GM21576 (cell line): ENCODE results near the gene LRGUK.
A peak's percentile ranks its signal among the peaks of the same experiment; 100 is the strongest.
"Not testable (repeated sequence)": the region's sequence is repeated elsewhere in the genome, so short reads cannot be mapped to it uniquely, and the experiment has no call there.

Experiments used
- ATAC-seq: cut with Tn5 transposase; IDR thresholded peaks from one replicate; pipeline ENCODE4 v1.9.1; 2021; ENCODE audit warnings: mild to moderate bottlenecking, moderate library complexity; ENCODE audit not compliant: unreplicated experiment

The LRGUK gene, protein sequence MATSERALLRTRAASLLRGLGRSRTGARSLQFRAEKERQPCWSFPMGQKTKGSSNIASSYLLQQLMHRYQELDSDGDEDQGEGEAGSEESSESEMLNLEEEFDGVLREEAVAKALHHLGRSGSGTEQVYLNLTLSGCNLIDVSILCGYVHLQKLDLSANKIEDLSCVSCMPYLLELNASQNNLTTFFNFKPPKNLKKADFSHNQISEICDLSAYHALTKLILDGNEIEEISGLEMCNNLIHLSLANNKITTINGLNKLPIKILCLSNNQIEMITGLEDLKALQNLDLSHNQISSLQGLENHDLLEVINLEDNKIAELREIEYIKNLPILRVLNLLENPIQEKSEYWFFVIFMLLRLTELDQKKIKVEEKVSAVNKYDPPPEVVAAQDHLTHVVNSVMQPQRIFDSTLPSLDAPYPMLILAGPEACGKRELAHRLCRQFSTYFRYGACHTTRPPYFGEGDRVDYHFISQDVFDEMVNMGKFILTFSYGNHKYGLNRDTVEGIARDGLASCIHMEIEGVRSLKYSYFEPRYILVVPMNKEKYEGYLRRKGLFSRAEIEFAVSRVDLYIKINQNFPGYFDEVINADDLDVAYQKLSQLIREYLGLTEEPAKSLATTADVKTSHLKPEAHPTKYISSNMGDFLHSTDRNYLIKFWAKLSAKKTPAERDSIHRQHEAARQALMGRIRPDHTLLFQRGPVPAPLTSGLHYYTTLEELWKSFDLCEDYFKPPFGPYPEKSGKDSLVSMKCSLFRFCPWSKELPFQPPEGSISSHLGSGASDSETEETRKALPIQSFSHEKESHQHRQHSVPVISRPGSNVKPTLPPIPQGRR

DNA sequence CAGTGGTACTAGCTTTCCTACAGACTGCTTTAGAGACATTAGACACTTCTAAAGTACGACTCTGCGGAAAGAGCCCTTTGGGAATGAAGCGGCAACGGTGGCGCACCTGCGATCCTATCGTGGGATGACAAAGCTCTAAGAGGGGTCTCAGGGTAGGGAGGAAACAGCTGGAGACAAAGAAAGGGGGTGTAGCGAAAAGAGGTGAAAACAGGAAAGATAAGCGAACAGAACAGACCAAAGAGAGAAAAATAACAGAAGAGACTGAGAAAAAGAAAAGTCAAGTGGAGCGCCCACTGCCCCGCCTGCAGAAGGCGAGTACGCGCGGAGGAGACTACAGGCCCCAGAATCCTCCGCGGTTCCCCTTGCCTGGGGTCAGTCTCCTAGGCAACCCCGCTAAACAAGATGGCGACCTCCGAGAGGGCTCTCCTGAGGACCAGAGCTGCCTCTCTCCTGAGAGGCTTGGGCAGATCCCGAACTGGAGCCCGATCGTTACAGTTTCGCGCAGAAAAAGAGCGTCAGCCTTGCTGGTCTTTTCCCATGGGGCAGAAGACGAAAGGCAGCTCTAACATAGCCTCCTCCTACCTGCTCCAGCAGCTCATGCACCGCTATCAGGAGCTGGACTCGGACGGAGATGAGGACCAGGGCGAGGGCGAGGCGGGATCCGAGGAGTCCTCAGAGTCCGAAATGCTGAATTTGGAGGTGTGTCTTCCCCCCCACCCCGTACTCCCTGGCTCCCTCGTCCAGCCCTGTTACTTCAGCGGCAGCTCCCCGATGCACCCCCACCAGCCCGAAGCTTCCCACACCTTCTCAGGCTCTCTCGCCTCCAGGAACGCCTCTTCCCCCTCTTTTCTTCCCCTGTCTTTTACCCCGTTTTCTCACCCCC lies at the start of gene LRGUK:
Gene LRGUK (plus strand): TSS at position 375 of the 883 bp plus-strand sequence. CDS start 28 bp downstream, at position 403.
- peak; percentile 100 for ATAC-seq

DNA sequence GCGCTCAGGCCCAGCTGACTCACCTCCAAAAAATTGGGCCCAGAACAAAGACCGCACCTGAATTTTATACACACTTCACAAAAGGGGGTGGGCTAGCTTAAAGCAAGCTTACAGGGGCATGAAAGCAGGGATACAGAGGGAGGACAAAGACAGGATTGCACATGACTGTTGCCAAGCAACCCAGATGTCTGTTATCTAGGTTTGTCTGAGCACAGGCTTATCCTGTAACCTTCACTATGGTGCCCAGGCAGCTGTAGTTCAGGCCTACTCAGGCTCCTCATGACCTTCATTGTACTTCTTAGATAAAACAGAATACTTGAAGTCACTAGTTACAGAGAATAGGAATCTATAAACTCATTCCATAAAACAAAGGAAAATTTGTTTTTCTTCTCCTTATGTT lies 49.6 kb upstream of the LRGUK start:
- not testable (repeated sequence) for ATAC-seq

- no peak for ATAC-seq
Observed at GRCh38 chr7:134078991-134079390, 48.1 kb upstream of the LRGUK start.

DNA sequence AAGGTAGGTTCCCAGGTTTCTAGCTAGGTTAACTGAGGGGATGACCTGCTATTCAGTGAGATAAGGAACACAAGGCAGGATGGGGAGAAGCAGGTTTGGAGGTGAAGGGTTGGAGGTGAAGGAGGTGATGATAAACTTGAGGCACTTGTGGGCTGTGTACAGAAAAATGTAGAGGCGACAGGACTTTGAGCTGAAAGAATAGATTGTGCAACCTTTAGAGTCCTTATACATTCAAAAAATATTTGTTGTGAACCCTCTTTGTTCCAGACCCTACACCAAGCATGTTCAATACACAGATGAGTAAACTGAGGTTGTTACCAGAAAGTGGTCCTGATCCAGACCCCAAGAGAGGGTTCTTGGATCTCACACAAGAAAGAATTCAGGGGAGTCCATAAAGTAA lies 45.4 kb upstream of the LRGUK start:
- no peak for ATAC-seq

DNA sequence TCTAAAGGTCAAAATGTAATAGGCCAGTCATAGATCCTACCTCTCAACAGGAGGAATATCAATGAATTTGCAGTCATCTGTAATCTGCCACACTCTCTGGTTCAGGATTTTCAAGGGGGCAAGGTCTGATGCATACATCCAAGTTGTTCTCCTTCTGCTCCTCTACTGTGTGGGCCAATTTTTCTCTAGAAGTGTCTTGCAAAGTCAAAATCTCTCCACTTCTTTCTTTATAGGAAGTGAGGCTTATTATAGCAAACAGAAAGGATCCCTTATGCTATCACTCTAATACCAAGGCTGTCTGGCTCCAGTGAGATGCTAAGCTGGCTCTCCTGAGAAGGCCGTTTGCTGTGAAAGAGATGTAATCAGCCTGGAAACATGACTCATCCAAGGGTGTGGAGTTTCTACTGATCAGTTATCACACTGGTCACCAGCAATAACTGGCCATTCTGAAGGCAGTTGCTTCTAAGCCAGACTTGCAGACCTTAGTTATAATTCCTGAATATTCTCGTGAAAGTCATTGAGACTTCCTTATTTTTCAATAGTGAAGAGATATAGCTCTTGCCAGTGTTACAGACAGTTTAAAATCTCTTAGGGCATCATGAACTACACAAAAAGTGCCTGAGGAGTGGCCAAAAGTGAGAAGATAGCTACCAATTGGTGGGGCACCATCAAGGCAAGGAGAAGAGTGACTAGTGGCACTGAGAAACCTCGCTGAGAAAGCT lies 43.2 kb upstream of the LRGUK start:
- ATAC-seq, result no peak

GRCh38 chr7:134084488-134085144 lies 42.5 kb upstream of the LRGUK start:
- ATAC-seq, result peak; percentile 81

DNA sequence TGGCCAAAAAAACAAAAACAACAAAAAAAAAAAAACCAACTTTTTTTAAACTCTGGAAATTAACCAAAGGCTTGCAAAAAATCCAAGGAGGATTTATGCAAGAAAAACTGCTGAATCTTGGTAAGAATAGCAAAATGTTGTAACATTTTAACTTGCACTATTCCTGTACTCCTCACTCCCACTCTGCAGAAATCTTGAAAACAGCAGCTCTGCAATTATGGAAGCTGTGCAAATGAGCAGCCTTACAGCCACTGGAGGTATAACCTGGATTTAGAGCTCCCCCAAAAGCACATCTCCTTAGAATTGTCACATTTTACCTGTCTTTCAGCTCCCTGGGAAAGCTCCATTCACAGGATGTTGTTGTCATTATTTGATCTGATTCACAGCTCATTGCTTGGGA lies 41.8 kb upstream of the LRGUK start:
- ATAC-seq, result no peak

GRCh38 chr7:134086998-134087735 lies 40.0 kb upstream of the LRGUK start:
- no peak for ATAC-seq

DNA sequence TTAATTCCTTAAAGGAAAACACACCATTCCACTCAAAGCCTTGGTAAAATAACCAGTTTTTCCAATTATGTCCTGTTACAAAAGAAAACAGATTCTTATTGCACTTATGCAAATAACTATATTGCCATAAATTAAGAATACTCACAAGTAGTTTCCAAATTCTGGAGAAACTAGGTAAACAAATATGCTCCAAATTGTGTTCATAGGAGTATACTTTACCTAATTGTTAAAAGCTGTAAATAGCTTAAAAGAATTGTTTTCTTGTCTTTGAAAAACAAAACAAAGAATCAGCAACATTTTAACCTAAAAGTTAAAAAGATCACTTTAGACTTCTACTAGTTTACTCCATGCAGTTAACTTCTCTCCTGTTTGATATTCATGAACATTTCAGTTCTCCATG lies 38.9 kb upstream of the LRGUK start:
- no peak for ATAC-seq

GRCh38 chr7:134089446-134089845 lies 37.7 kb upstream of the LRGUK start:
- ATAC-seq, result no peak

DNA sequence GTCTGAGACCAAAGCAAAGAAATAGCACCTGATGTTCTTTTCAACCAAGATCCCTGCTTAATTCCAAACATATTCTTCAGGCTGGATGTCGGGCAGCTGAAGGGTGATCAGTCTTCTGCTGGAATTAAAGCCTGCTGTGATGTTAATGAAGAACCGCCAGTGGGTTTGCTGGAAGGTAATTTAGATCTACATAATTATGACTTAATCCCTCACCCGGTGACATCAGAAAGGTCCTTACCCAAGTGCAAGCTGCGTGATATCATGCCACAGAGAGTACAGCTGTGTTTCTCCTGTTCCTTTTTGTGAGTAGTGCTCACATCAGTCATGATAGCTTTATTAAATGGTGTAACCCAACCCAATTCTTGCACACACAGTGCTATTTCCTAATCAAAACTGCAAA lies 29.1 kb upstream of the LRGUK start:
- ATAC-seq, result no peak

DNA sequence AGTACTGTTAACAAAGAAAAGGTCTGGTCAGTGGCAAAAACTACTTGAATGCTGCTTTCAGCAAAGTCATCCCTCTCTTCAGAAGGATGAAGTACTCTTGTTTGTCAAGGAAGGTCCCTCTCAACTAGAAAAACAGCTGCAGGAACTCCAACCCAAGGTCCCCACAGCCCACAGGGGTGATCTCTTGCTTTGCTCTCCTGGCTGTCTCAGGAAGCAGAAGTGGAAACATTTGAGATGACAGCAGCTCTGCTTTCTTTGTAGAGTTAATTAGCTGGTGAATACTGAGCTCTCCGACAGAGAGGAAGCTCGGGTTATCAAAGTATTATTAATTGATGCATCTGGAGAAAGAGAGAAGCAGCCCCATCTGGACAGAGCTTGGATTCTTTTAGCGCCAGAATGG lies 25.4 kb upstream of the LRGUK start:
- no peak for ATAC-seq

GRCh38 chr7:134104166-134104565 lies 23.0 kb upstream of the LRGUK start:
- no peak for ATAC-seq

DNA sequence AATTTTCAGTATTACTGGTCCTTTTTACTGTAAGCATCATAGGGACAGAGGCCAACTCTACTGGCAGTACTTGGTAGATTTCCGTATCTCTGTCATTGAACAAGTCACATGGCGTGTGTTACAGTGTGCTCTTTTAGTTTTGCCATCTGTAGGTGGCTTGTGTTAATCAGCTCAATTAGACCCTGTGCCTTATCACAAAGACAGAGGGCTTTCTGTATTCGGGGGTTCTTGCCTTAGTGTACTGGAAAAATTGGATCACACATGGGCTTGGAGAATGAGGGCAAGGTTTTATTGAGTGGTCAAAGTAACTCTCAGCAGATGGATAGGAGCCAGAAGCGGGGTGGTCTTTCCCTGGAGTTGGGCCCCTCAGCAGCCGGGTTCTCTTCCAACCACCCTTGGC lies 21.3 kb upstream of the LRGUK start:
- no peak for ATAC-seq

DNA sequence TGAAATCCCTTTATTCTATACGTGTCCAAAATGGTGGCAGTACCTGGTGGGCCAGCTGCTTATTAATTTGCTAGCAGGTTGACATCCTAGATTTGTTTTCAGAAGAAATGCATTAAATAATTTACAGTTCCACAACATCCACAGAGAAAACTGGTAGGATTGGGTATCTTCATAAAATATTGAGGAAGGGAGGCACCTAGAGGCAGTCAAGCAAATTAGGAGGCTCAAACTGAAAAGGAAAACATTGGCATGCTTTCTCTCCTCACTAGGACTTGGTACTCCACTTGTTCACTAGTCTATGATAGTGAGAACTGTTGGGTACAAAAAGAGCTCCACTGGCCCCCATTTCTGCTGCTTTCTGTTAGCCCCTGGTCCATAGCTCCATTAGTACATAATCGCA lies 18.3 kb upstream of the LRGUK start:
- no peak for ATAC-seq

GRCh38 chr7:134113655-134114054 lies 13.5 kb upstream of the LRGUK start:
- ATAC-seq, result no peak

DNA sequence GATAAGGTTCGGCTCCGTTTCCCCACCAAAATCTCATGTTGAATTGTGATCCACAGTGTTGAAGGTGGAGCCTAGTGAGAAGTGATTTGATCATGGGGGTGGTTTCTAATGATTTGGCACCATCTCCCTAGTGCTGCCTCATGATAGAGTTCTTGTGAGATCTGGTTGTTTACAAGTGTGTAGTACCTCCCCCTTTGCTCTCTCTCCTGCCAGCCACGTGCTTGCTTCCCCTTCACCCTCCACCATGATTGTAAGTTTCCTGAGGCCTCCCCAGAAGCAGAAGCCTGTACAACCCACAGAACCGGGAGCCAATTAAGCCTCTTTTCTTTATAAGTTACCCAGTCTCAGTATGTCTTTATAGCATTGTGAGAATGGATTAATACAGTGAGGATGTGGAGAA lies 12.1 kb upstream of the LRGUK start:
- ATAC-seq, result no peak

DNA sequence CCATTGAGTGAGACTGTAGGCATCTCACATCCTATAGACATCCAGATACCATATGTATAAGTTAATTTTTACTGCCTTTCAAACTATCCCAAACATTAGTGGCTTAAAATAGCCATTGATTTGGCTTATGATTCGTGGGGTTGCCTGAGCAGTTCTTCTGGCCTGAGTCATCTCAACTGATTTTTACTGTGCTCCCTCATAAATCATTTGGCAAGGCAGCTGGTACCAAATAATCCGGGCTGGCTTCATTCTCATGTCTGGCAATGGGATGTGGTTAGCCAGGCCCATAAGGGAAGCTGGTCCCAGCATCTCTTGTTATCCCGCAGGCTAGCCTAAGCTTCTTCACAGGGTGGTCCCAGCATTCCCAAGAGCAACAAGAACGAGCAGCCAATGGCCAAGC lies 6.7 kb upstream of the LRGUK start:
- ATAC-seq, result no peak

GRCh38 chr7:134121632-134122139 lies 5.5 kb upstream of the LRGUK start:
- no peak for ATAC-seq
